K562 (cell line): ENCODE measurements around the gene TFDP3. TPM values are rescaled to one million over a fixed set of nuclear protein-coding genes. Genes with fewer than 3 reads are reported as not detected.

Experiments used
- ATAC-seq: fragments of 200-7000 bp; cut with Tn5 transposase; 3 replicates; pipeline ENCODE4 v1.9.1; 2020; ENCODE audit warnings: moderate library complexity
- BruUV-seq: library from RNA; stranded (reverse); fragments of 400-500 nt; replicated peaks from 2 replicates; lab custom pipeline; 2021; lab: Mats Ljungman, UMichigan
- CTCF ChIA-PET: fragments of 300-600 bp; formaldehyde crosslinking; extraction: SDS; loops from one replicate; lab custom pipeline; 2021; ENCODE audit warnings: low intra/inter-chr PET ratio; lab: Yijun Ruan, JAX
- POLR2A ChIA-PET: fragments of 300-600, 350-650 bp; sonication (Branson Sonifier 250); formaldehyde crosslinking; extraction: SDS; loops from one replicate; lab custom pipeline; 2021; ENCODE audit warnings: antibody characterized with exemption, inconsistent platforms; lab: Yijun Ruan, JAX
- DNase-seq, 4 experiments: peaks; one replicate each; pipeline versions ENCODE4 v3.0.0 to v3.0.0-alpha.2; 2011 to 2018; ENCODE audit warnings: low spot score in 3 of 4, mixed read lengths in 3 of 4; ENCODE audit errors: extremely low read depth in 1 of 4
- FAIRE-seq: peaks from 2 replicates; lab custom pipeline; 2011; peaks lifted over from hg19 to GRCh38; lab: Jason Lieb, UNC
- H2AFZ ChIP-seq: 2 replicates; pipeline ENCODE4 v1.6.0; 2011; ENCODE audit warnings: low read depth, low read length, control low read depth, inconsistent platforms
- H3K27ac ChIP-seq: fragments of 200-600 bp; 3 replicates; pipeline ENCODE4 v1.8.0; 2011; ENCODE audit warnings: low read depth, mild to moderate bottlenecking, control low read depth, inconsistent platforms, low read length, moderate library complexity, mixed read lengths; ENCODE audit errors: extremely low read depth
- H3K27me3 ChIP-seq, 2 experiments: fragments of 300-600 bp in 1 of 2; 2 replicates in 1 of 2; 3 replicates in 1 of 2; pipeline versions ENCODE4 v1.6.0 to v1.8.0; 2011; ENCODE audit warnings: inconsistent platforms in 2 of 2, low read length in 2 of 2, mild to moderate bottlenecking in 1 of 2, mixed read lengths in 1 of 2, moderate library complexity in 1 of 2; ENCODE audit not compliant: control insufficient read depth in 2 of 2, insufficient read depth in 2 of 2
- H3K36me3 ChIP-seq: fragments of 300-600 bp; 3 replicates; pipeline ENCODE4 v1.8.0; 2011; ENCODE audit warnings: mild to moderate bottlenecking, low read length, inconsistent platforms; ENCODE audit not compliant: control insufficient read depth, insufficient read depth
- H3K4me1 ChIP-seq, 2 experiments: fragments of 200-600 bp in 1 of 2; replicated peaks in 1 of 2; 2 replicates in 1 of 2; 3 replicates in 1 of 2; pipeline versions ENCODE4 v1.5.1 to v1.8.0; 2011; ENCODE audit warnings: inconsistent platforms in 2 of 2, low read length in 2 of 2, mild to moderate bottlenecking in 1 of 2, mixed read lengths in 1 of 2, moderate library complexity in 1 of 2; ENCODE audit not compliant: control insufficient read depth in 2 of 2, insufficient read depth in 2 of 2
- H3K4me2 ChIP-seq: 2 replicates; pipeline ENCODE4 v1.6.1; 2011; ENCODE audit warnings: low read length, control low read depth, inconsistent platforms, mixed read lengths; ENCODE audit not compliant: insufficient read depth
- H3K4me3 ChIP-seq: fragments of 200-600 bp; sonication (generic), shearing (Covaris generic); 2 replicates; pipeline ENCODE4 v1.5.1; 2016; ENCODE audit warnings: control low read depth, inconsistent platforms
- H3K79me2 ChIP-seq: fragments of 200-600 bp; 3 replicates; pipeline ENCODE4 v1.8.0; 2011; ENCODE audit warnings: low read length, inconsistent platforms; ENCODE audit not compliant: control insufficient read depth, insufficient read depth
- H3K9ac ChIP-seq, 2 experiments: 2 replicates each; pipeline versions ENCODE4 v1.6.0 to v1.6.1; 2011; ENCODE audit warnings: low read depth in 2 of 2, low read length in 2 of 2, control low read depth in 1 of 2, inconsistent platforms in 1 of 2, mild to moderate bottlenecking in 1 of 2, mixed read lengths in 1 of 2; ENCODE audit not compliant: insufficient read depth in 1 of 2
- H3K9me1 ChIP-seq: one replicate; pipeline ENCODE4 v1.6.0; 2011; ENCODE audit warnings: inconsistent platforms, mild to moderate bottlenecking, low read length, moderate library complexity; ENCODE audit not compliant: control insufficient read depth, insufficient read depth
- H3K9me3 ChIP-seq: replicated peaks from 2 replicates; pipeline ENCODE4 v1.5.1; 2011; ENCODE audit warnings: low read depth, low read length, inconsistent platforms; ENCODE audit not compliant: control insufficient read depth, insufficient read depth
- H4K20me1 ChIP-seq: replicated peaks from 2 replicates; pipeline ENCODE4 v1.6.1; 2011; ENCODE audit warnings: low read length, inconsistent platforms, mixed read lengths; ENCODE audit not compliant: control insufficient read depth, insufficient read depth
- DDX20 ChIP-seq: fragments of 450-650 bp; IDR thresholded peaks from 2 replicates; pipeline ENCODE4 v1.6.1; 2016; ENCODE audit warnings: missing genetic modification characterization, low read depth, mild to moderate bottlenecking, missing compliant biosample characterization, moderate library complexity
- DNMT1 ChIP-seq: fragments of 450-650 bp; IDR thresholded peaks from 2 replicates; pipeline ENCODE4 v1.6.1; 2016; ENCODE audit warnings: antibody characterized with exemption, mild to moderate bottlenecking
- GATAD2A ChIP-seq: fragments of 450-650 bp; IDR thresholded peaks from 2 replicates; pipeline ENCODE4 v1.6.1; 2017
- POLR3A ChIP-seq: IDR thresholded peaks from 2 replicates; pipeline ENCODE4 v1.6.1; 2011; ENCODE audit warnings: borderline replicate concordance, mild to moderate bottlenecking, moderate library complexity; ENCODE audit not compliant: insufficient read length, insufficient read depth; ENCODE audit errors: extremely low read depth
- TFE3 ChIP-seq: fragments of 450-650 bp; formaldehyde crosslinking; IDR thresholded peaks from 2 replicates; pipeline ENCODE4 v1.4.0; 2020; ENCODE audit warnings: mild to moderate bottlenecking, mixed read lengths
- USF2 ChIP-seq: sonication (generic); formaldehyde crosslinking; IDR thresholded peaks from 2 replicates; pipeline ENCODE4 v1.5.0; 2020; ENCODE audit warnings: missing genetic modification reagents
- ZNF354B ChIP-seq: fragments of 250-450 bp; sonication (Bioruptor Pico); IDR thresholded peaks from 2 replicates; pipeline ENCODE4 v1.4.0; 2020
- WGBS: fragments of 100-300 bp; shearing (Covaris generic); methylation state at CpG from one replicate; pipeline ENCODE4 v1.1.6; 2016; ENCODE audit warnings: low coverage, mixed read lengths; ENCODE audit not compliant: insufficient coverage; ENCODE audit errors: missing lambda C conversion rate; 5-methylcytosine and 5-hydroxymethylcytosine counted together
- in situ Hi-C: fragments of 300-500 bp; cut with MboI; formaldehyde crosslinking; loops from 4 replicates; pipeline ENCODE4 v1.15.0; 2018; ENCODE audit warnings: inconsistent platforms, mixed read lengths
- intact Hi-C: fragments of 100-400 bp; cut with micrococcal nuclease; formaldehyde crosslinking; loops from 2 replicates; pipeline ENCODE4 v1.14.2; 2022
- polyA plus RNA-seq, 8 experiments: library from polyadenylated mRNA; depleted of rRNA in 4 of 8; stranded (reverse) in 5 of 8; unstranded in 3 of 8; fragments of >200 nt; fragmentation: Nextera tagmentation in 2 of 8; fragmentation: Illumina TruSeq in 1 of 8; extraction: Ambion mirVana in 2 of 8; extraction: Trizol in 1 of 8; gene quantifications; 2 replicates each; pipeline versions ENCODE4 v1.2.1 to v1.2.3, GENCODE V29; 2011 to 2014; ENCODE audit warnings: inconsistent platforms in 1 of 8, missing spikeins in 1 of 8
- total RNA-seq, 7 experiments: library from RNA; depleted of rRNA in 6 of 7; stranded (reverse); fragments of >200 nt in 6 of 7; fragmentation: Illumina TruSeq in 2 of 7; extraction: Trizol in 2 of 7; gene quantifications; 2 replicates each; pipeline versions ENCODE4 v1.2.1 to v1.2.3, GENCODE V29; 2011 to 2021; ENCODE audit warnings: low replicate concordance in 1 of 7

The TFDP3 gene
- total and polyA plus RNA-seq, 9 of the 15 experiments (the other 6 are each of a cell fraction or from before 2014, with no cell fraction given) = 0.09 to 0.25 (median 0.12) TPM; not detected in 5

GRCh38 chrX:133175605-133176004 lies 42.5 kb downstream of the TFDP3 start:
- ChIA-PET POLR2A (no interaction called here), CTCF (no interaction called here)
- TF ChIP-seq TFE3 (CRISPR knock-in tag) (no peak), ZNF354B (CRISPR knock-in tag) (no peak), GATAD2A (no peak), DDX20 (tag) (no peak), USF2 (CRISPR knock-in tag) (no peak), DNMT1 (no peak), POLR3A (no peak)
- no peak overlapping the region for H2AFZ ChIP-seq
- intact Hi-C loops = loop anchor here (10.0 kb wide), 1 partner anchor 201 kb away; no protein-coding TSS in a partner anchor
- no peak overlapping the region for H3K9ac ChIP-seq
- 0% methylated on average over 2 of the region's 2 CpGs for WGBS
- no peaks in the 10 kb centered on the region for H4K20me1 ChIP-seq
- H3K27me3 ChIP-seq = no peaks in the 10 kb centered on the region
- no peak for FAIRE-seq
- no peaks in the 10 kb centered on the region for H3K9me3 ChIP-seq
- H3K36me3 ChIP-seq = no peaks in the 10 kb centered on the region
- no peaks in the 10 kb centered on the region for H3K4me1 ChIP-seq
- no peak for ATAC-seq
- no peak overlapping the region for H3K4me2 ChIP-seq
- H3K27ac ChIP-seq = no peak overlapping the region
- DNase-seq = no peak
- no peaks in the 10 kb centered on the region for H3K79me2 ChIP-seq
- H3K9me1 ChIP-seq = no peaks in the 10 kb centered on the region
- BruUV-seq = no TSS peak
- no peak overlapping the region for H3K4me3 ChIP-seq
- in situ Hi-C loops = no loop called here
